ENCODE results near the gene THSD7A. TPM values are rescaled to one million over a fixed set of nuclear protein-coding genes. Genes with fewer than 3 reads are reported as not detected.

Gene THSD7A
- total RNA-seq, 1 experiment from 2014 or later: not detected

DNA sequence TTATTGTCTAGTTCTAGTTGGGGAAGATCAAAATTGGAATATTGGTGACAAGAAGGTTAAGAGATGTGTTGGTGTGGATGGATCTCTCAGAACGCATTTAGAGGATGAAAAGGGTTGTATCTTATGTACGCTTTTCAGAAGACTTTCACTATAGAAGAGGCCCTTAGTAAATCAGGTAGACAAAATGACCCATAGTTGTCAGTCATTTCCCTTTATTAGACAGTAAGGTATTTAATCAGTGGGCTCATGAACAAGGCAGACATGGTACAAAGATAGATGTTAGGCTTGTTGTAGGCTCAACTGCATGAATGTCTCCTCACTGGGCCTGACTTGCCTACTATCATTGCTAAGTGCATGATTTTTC is 499.2 kb downstream of the THSD7A start:
- peaks cover 6% of the 10 kb centered on the region; the same call in 1 of the 2 replicates for H3K36me3 ChIP-seq (ENCODE audit: insufficient read depth, low read length)
- no peak overlapping the region for H3K27ac ChIP-seq (ENCODE audit: low read length)
- DNase-seq: no peak
- no peaks in the 10 kb centered on the region for H4K20me1 ChIP-seq (ENCODE audit: insufficient read depth, low read depth, low read length)
- no peaks in the 10 kb centered on the region for H3K79me2 ChIP-seq (ENCODE audit: low read length)
- H3K4me3 ChIP-seq (ENCODE audit: low read length): no peak overlapping the region
- no peaks in the 10 kb centered on the region for H3K9me2 ChIP-seq (replicated peaks; ENCODE audit: insufficient read depth, low read length)
- H3K4me1 ChIP-seq (ENCODE audit: low read length): peaks cover 54% of the 10 kb centered on the region
- H3K4me2 ChIP-seq (ENCODE audit: low read depth, low read length, poor library complexity, severe bottlenecking): no peak overlapping the region
- no peak overlapping the region for H3K9ac ChIP-seq (ENCODE audit: low read length)
- no peaks in the 10 kb centered on the region for H3K27me3 ChIP-seq (ENCODE audit: low read length)
- H2AFZ ChIP-seq (ENCODE audit: low read length): no peak overlapping the region
- peaks cover 4% of the 10 kb centered on the region; the same call in 1 of the 2 replicates for H3K9me3 ChIP-seq (ENCODE audit: low read length)

DNA sequence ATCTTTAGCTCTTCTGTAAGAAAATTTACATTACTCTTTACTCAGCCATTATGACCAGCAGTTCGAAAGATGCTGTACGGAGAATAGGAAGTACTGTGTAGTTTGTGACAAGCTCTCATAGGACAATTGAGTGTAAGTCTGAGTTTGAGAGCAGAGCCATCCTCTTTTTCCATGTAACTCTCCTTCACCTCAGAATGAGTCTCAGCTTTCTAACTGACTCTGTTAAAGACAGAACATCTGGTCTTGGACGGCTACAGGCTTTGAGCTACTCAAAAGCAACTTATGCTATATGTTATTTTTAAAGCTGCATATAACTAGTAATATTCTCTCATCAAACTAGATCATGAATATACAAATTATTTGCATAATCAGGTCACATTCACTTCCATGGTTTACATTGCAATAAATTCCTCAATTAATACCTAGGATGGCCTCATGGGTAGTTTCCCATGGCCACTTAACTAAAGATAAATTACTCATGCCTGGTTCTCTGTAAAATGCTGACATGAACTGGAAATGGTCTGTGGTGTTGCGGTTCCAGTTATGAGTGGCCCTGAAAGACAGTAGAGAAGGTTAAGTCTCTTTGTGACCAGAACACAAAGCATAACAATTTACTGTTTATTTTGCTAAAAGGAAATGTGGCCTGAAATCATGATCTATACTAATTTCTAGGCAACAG is 499.7 kb downstream of the THSD7A start:
- Histone ChIP-seq H3K9me2 (replicated peaks; ENCODE audit: insufficient read depth, low read length) (no peaks in the 10 kb centered on the region), H3K27ac (ENCODE audit: low read length) (peak overlapping the region; percentile 97), H3K79me2 (ENCODE audit: low read length) (no peaks in the 10 kb centered on the region), H3K4me3 (ENCODE audit: low read length) (no peak overlapping the region), H3K36me3 (ENCODE audit: insufficient read depth, low read length) (peaks cover 6% of the 10 kb centered on the region; the same call in 1 of the 2 replicates), H4K20me1 (ENCODE audit: insufficient read depth, low read depth, low read length) (no peaks in the 10 kb centered on the region), H3K9me3 (ENCODE audit: low read length) (peaks cover 4% of the 10 kb centered on the region; the same call in 1 of the 2 replicates), H3K4me1 (ENCODE audit: low read length) (peaks cover 60% of the 10 kb centered on the region), H3K27me3 (ENCODE audit: low read length) (no peaks in the 10 kb centered on the region), H2AFZ (ENCODE audit: low read length) (no peak overlapping the region), H3K9ac (ENCODE audit: low read length) (no peak overlapping the region), H3K4me2 (ENCODE audit: low read depth, low read length, poor library complexity, severe bottlenecking) (no peak overlapping the region)
- no peak for DNase-seq

DNA sequence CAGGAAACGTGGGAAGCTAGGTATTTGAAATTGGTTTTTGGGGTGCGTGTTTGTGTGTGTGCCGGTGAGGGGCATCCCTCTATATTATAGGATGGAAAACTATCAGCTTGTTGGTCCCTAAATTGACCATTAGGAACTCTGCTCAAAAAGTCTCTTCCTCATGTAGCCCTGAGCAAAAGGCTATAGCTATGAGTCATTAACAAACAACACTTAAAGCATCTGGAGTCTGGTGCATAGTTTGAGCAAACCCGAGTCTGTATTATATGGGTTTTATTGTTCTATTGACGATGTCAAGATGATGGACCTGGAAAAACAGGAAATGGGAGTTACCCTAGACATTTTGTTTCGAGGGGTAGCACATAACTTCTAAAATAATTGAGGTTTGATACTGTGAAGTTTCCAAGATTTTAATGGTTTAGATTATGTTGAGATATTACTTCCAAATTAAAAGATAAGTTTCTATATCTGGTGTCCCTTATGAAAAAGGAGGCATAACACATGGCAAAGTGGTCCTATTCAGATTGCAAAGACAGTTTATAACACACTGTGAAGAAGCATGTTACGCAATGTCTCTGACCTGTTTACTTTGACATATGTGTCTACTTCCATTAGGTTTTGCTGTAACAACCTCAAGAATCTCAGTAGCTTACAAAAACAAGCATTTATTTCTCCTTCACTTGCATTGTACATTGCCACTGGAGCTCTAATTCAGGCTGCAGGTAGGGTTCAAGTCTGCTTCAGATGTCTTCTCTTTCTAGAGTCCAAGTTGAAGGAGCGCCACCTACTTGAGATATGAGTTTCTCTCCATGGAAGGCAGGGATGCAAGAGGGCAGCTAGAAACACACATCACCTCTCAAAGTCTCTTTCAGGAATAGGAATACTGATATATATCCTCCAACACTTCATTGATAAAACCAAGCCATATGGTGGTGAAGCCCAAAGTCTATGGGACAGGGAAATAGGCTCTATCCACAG is 500.6 kb downstream of the THSD7A start:
- H3K27ac ChIP-seq (ENCODE audit: low read length): peak overlapping the region; percentile 97
- no peak for DNase-seq
- H3K4me3 ChIP-seq (ENCODE audit: low read length): peak overlapping the region; percentile 14
- no peaks in the 10 kb centered on the region for H4K20me1 ChIP-seq (ENCODE audit: insufficient read depth, low read depth, low read length)
- no peaks in the 10 kb centered on the region for H3K79me2 ChIP-seq (ENCODE audit: low read length)
- peak overlapping the region; percentile 31 for H3K9ac ChIP-seq (ENCODE audit: low read length)
- H3K36me3 ChIP-seq (ENCODE audit: insufficient read depth, low read length): peaks cover 6% of the 10 kb centered on the region; the same call in 1 of the 2 replicates
- peaks cover 69% of the 10 kb centered on the region for H3K4me1 ChIP-seq (ENCODE audit: low read length)
- no peaks in the 10 kb centered on the region for H3K27me3 ChIP-seq (ENCODE audit: low read length)
- H3K4me2 ChIP-seq (ENCODE audit: low read depth, low read length, poor library complexity, severe bottlenecking): peak overlapping the region; percentile 24
- H2AFZ ChIP-seq (ENCODE audit: low read length): no peak overlapping the region; the same call in 1 of the 2 replicates
- H3K9me3 ChIP-seq (ENCODE audit: low read length): peaks cover 4% of the 10 kb centered on the region; the same call in 1 of the 2 replicates
- H3K9me2 ChIP-seq (replicated peaks; ENCODE audit: insufficient read depth, low read length): no peaks in the 10 kb centered on the region

DNA sequence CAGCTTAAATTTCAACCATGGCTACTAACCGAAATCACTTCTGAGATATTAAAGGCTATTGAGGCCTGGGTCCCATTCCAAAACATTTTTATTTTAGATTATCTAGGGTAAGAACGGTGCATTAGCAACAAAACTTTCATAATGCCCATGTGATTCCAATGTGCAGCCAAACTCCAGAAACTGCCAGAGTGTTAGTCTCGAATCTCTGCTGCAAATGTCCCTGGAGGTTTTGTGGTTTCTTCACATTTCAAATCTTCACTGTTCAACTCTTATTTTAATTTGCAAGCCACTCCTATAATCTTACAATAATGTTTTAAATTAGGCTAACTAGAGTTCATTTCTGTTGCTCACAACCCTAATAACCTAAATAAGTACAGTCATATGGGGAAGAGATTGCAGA is 501.3 kb downstream of the THSD7A start:
- Histone ChIP-seq H3K36me3 (ENCODE audit: insufficient read depth, low read length) (peaks cover 6% of the 10 kb centered on the region; the same call in 1 of the 2 replicates), H3K79me2 (ENCODE audit: low read length) (no peaks in the 10 kb centered on the region), H3K27me3 (ENCODE audit: low read length) (no peaks in the 10 kb centered on the region), H3K9ac (ENCODE audit: low read length) (peak overlapping the region; percentile 31), H3K9me2 (replicated peaks; ENCODE audit: insufficient read depth, low read length) (no peaks in the 10 kb centered on the region), H4K20me1 (ENCODE audit: insufficient read depth, low read depth, low read length) (no peaks in the 10 kb centered on the region), H3K9me3 (ENCODE audit: low read length) (peaks cover 4% of the 10 kb centered on the region; the same call in 1 of the 2 replicates), H3K4me3 (ENCODE audit: low read length) (peak overlapping the region; percentile 14), H3K4me2 (ENCODE audit: low read depth, low read length, poor library complexity, severe bottlenecking) (peak overlapping the region; percentile 24), H3K4me1 (ENCODE audit: low read length) (peaks cover 73% of the 10 kb centered on the region), H2AFZ (ENCODE audit: low read length) (no peak overlapping the region; the same call in 1 of the 2 replicates), H3K27ac (ENCODE audit: low read length) (peak overlapping the region; percentile 97)
- DNase-seq: peak; percentile 87

DNA sequence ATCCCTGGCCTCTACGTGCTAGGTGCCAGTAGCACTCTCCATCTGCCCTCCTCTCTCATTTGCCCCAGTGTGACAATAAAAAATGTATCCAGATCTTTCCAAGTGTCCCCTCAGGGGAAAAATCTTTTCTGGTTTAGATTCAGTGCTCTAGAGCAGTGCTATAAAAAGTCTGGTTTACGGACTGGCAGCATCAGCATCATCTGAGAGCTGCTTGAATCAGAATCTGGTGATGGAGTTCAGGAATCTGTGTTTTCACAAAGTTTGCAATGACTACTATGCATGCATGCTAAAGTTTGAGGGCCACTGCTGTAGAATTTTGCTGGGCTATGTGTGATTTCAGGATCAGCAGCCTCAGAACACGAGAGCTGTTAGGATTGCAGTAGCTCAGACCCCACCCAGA is 501.8 kb downstream of the THSD7A start:
- peaks cover 4% of the 10 kb centered on the region; the same call in 1 of the 2 replicates for H3K9me3 ChIP-seq (ENCODE audit: low read length)
- H3K4me3 ChIP-seq (ENCODE audit: low read length): peak overlapping the region; percentile 33
- H3K79me2 ChIP-seq (ENCODE audit: low read length): no peaks in the 10 kb centered on the region
- no peaks in the 10 kb centered on the region for H3K27me3 ChIP-seq (ENCODE audit: low read length)
- H3K4me1 ChIP-seq (ENCODE audit: low read length): peaks cover 73% of the 10 kb centered on the region
- DNase-seq: peak; percentile 64
- 0 out of 2 replicates have a peak overlapping the region, but pooled peaks have one; percentile 43 for H2AFZ ChIP-seq (ENCODE audit: low read length)
- peak overlapping the region; percentile 97 for H3K27ac ChIP-seq (ENCODE audit: low read length)
- H3K9ac ChIP-seq (ENCODE audit: low read length): peak overlapping the region; percentile 64
- H3K9me2 ChIP-seq (replicated peaks; ENCODE audit: insufficient read depth, low read length): no peaks in the 10 kb centered on the region
- H3K4me2 ChIP-seq (ENCODE audit: low read depth, low read length, poor library complexity, severe bottlenecking): peak overlapping the region; percentile 65
- peaks cover 6% of the 10 kb centered on the region; the same call in 1 of the 2 replicates for H3K36me3 ChIP-seq (ENCODE audit: insufficient read depth, low read length)
- no peaks in the 10 kb centered on the region for H4K20me1 ChIP-seq (ENCODE audit: insufficient read depth, low read depth, low read length)

DNA sequence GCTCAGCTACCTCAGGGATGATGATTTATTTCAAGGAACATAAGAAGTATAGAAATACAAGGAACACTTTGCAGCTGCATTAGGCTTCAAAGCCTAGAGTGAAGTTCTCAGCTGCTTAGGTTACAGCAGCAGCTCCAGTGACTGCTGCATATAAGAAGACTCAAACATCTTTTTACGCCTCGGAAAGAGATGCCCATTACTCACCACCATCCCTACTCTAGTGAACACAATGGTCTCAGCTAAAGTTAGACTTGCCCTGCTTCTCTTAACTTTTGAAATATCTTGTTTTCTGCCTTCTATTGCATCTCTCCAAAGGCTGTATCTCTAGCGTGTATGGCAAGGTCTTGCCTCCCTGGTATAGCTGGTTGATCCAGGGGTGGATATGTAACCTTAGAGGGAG is 502.4 kb downstream of the THSD7A start:
- peak; percentile 59 for DNase-seq
- Histone ChIP-seq H3K36me3 (ENCODE audit: insufficient read depth, low read length) (peaks cover 6% of the 10 kb centered on the region; the same call in 1 of the 2 replicates), H3K4me2 (ENCODE audit: low read depth, low read length, poor library complexity, severe bottlenecking) (peak overlapping the region; percentile 65), H3K4me3 (ENCODE audit: low read length) (peak overlapping the region; percentile 33), H4K20me1 (ENCODE audit: insufficient read depth, low read depth, low read length) (no peaks in the 10 kb centered on the region), H3K9ac (ENCODE audit: low read length) (peak overlapping the region; percentile 64), H3K27me3 (ENCODE audit: low read length) (no peaks in the 10 kb centered on the region), H2AFZ (ENCODE audit: low read length) (no peak overlapping the region), H3K4me1 (ENCODE audit: low read length) (peaks cover 73% of the 10 kb centered on the region), H3K9me2 (replicated peaks; ENCODE audit: insufficient read depth, low read length) (no peaks in the 10 kb centered on the region), H3K9me3 (ENCODE audit: low read length) (peaks cover 4% of the 10 kb centered on the region; the same call in 1 of the 2 replicates), H3K79me2 (ENCODE audit: low read length) (no peaks in the 10 kb centered on the region), H3K27ac (ENCODE audit: low read length) (peak overlapping the region; percentile 97)

DNA sequence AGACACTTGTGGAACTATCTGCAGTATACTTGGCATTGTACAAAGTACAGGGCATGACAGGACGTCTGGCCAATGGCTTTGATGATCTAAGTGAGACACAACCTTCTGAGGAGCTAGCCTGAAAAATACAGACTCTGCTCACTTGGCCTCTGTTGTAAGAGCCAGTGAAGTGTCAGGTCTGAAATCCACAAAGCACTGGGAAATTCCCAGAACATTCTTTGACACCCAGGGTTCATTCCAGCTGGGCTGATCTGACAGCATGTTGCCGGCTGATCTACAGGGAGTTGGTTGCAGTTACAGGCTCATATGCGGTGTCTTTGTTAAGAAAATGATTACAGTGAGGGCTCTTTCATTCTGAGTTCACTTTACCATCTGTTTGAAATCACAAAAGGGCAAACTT is 503.7 kb downstream of the THSD7A start:
- H3K4me1 ChIP-seq (ENCODE audit: low read length): peaks cover 75% of the 10 kb centered on the region
- no peak for DNase-seq
- no peaks in the 10 kb centered on the region for H4K20me1 ChIP-seq (ENCODE audit: insufficient read depth, low read depth, low read length)
- H3K9me2 ChIP-seq (replicated peaks; ENCODE audit: insufficient read depth, low read length): no peaks in the 10 kb centered on the region
- peaks cover 6% of the 10 kb centered on the region; the same call in 1 of the 2 replicates for H3K36me3 ChIP-seq (ENCODE audit: insufficient read depth, low read length)
- H3K27me3 ChIP-seq (ENCODE audit: low read length): no peaks in the 10 kb centered on the region
- peak overlapping the region; percentile 97 for H3K27ac ChIP-seq (ENCODE audit: low read length)
- peak overlapping the region; percentile 35 for H3K9ac ChIP-seq (ENCODE audit: low read length)
- peaks cover 4% of the 10 kb centered on the region; the same call in 1 of the 2 replicates for H3K9me3 ChIP-seq (ENCODE audit: low read length)
- H2AFZ ChIP-seq (ENCODE audit: low read length): no peak overlapping the region
- H3K79me2 ChIP-seq (ENCODE audit: low read length): no peaks in the 10 kb centered on the region
- no peak overlapping the region for H3K4me3 ChIP-seq (ENCODE audit: low read length)
- peak overlapping the region; percentile 24 for H3K4me2 ChIP-seq (ENCODE audit: low read depth, low read length, poor library complexity, severe bottlenecking)
